Prostate gland (tissue), 2 donors: ENCODE measurements around the gene C12orf56. TPM values are rescaled to one million over a fixed set of nuclear protein-coding genes. Genes with fewer than 3 reads are reported as not detected.

Experiments used
- DNase-seq: peaks from one replicate; pipeline ENCODE4 v3.0.0-alpha.2; 2019; ENCODE audit warnings: low spot score
- H3K27ac ChIP-seq, 2 donors: fragments of 200-600 bp; sonication (generic); 2 replicates each; pipeline ENCODE4 v1.5.1; 2017 to 2019
- H3K27me3 ChIP-seq: fragments of 200-600 bp; sonication (generic); replicated peaks from 2 replicates; pipeline ENCODE4 v1.5.1; 2019; ENCODE audit not compliant: insufficient read depth
- H3K36me3 ChIP-seq, 2 donors: fragments of 200-600 bp; sonication (generic); 1 replicate in 1 of 2; 2 replicates in 1 of 2; pipeline versions ENCODE4 v1.5.1 to v1.8.1; 2017 to 2019
- H3K4me1 ChIP-seq: fragments of 200-600 bp; sonication (generic); replicated peaks from 2 replicates; pipeline ENCODE4 v1.5.1; 2019
- H3K4me3 ChIP-seq, 2 donors: fragments of 200-600 bp; sonication (generic); 2 replicates each; pipeline ENCODE4 v1.5.1; 2017 to 2019
- H3K9me3 ChIP-seq: fragments of 200-600 bp; sonication (generic); 2 replicates; pipeline ENCODE4 v1.5.1; 2017
- POLR2A ChIP-seq: fragments of 450-650 bp; IDR thresholded peaks from one replicate; pipeline ENCODE4 v1.6.1; 2016; ENCODE audit warnings: antibody characterized with exemption, mild to moderate bottlenecking
- POLR2AphosphoS5 ChIP-seq: sonication (generic); formaldehyde crosslinking; IDR thresholded peaks from one replicate; pipeline ENCODE4 v1.6.1; 2017; ENCODE audit warnings: antibody characterized with exemption
- WGBS: methylation state at CpG from one replicate; pipeline ENCODE4 v1.1.5; 2018; 5-methylcytosine and 5-hydroxymethylcytosine counted together
- intact Hi-C: fragments of 100-400 bp; cut with DNase I; formaldehyde crosslinking; loops from one replicate; pipeline ENCODE4 v1.14.2; 2022
- total RNA-seq, 2 donors: library from RNA; depleted of rRNA; stranded (reverse); fragments of >200 nt; gene quantifications; one replicate each; pipeline ENCODE4 v1.1.0, GENCODE V29; 2016
- TF ChIP-seq, protein P1 (sequence below), 4 experiments: fragments of 200-600 bp in 2 of 4; fragments of 450-650 bp in 2 of 4; sonication (generic) in 2 of 4; IDR thresholded peaks; 1 replicate in 3 of 4; 2 replicates in 1 of 4; pipeline ENCODE4 v1.5.1; 2016 to 2019; ENCODE audit warnings: antibody characterized with exemption in 4 of 4, mild to moderate bottlenecking in 2 of 4, moderate library complexity in 2 of 4

The C12orf56 gene
- total RNA-seq, 2 donors from 2014 or later = 0.91 to 2.1 TPM

DNA sequence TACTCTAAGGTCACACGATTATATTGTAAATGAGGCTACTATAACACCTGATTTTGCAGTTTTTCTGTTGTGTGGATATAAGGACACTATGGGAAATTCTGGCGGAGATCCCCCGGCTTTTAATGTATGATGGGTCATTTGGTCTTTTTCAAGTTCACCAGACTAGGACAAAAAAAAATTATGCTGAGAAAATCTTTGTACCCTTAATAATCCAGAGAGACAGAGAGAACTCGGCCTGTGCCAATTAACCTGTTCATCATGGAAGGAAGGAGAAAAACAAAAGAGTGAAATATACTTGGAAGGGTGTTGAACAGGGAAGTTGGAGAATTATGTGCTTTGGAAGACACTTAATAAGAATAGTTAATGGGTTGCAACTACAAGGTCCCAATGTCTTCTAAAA, 106.3 kb downstream of the C12orf56 start:
- 89% methylated on average over 4 of the region's 4 CpGs for WGBS
- no peak for DNase-seq
- Histone ChIP-seq H3K27ac (no peak overlapping the region), H3K9me3 (no peaks in the 10 kb centered on the region), H3K4me1 (no peaks in the 10 kb centered on the region), H3K27me3 (no peaks in the 10 kb centered on the region), H3K4me3 (no peak overlapping the region), H3K36me3 (no peaks in the 10 kb centered on the region)
- no peak for TF ChIP-seq POLR2AphosphoS5
- TF ChIP-seq, protein P1, sequence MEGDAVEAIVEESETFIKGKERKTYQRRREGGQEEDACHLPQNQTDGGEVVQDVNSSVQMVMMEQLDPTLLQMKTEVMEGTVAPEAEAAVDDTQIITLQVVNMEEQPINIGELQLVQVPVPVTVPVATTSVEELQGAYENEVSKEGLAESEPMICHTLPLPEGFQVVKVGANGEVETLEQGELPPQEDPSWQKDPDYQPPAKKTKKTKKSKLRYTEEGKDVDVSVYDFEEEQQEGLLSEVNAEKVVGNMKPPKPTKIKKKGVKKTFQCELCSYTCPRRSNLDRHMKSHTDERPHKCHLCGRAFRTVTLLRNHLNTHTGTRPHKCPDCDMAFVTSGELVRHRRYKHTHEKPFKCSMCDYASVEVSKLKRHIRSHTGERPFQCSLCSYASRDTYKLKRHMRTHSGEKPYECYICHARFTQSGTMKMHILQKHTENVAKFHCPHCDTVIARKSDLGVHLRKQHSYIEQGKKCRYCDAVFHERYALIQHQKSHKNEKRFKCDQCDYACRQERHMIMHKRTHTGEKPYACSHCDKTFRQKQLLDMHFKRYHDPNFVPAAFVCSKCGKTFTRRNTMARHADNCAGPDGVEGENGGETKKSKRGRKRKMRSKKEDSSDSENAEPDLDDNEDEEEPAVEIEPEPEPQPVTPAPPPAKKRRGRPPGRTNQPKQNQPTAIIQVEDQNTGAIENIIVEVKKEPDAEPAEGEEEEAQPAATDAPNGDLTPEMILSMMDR (IDR thresholded peaks at IDR 0.05) = no peak
- intact Hi-C loops = no loop called here

DNA sequence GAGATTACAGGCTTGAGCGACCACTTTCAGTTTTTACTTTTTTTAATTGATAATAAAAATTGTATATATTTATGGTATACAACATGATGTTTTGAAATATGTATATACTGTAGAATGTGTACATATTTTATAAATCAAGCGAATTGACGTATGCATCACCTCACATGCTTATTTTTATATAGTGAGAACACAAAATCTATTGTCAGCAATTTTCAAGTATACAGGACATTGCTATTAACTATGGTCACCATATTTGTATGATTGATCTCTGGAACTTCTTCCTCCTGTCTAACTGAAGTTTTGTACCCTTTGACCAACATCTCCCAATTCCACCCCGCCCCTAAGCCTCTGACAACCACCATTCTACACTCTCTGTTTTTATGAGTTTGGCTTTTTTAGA, 112.1 kb downstream of the C12orf56 start:
- DNase-seq = no peak
- no peaks in the 10 kb centered on the region for H3K9me3 ChIP-seq
- 95% methylated on average over 4 of the region's 4 CpGs for whole genome bisulfite sequencing
- H3K4me1 ChIP-seq = no peaks in the 10 kb centered on the region
- intact Hi-C loops = no loop called here
- no peak overlapping the region for H3K27ac ChIP-seq
- H3K36me3 ChIP-seq = no peaks in the 10 kb centered on the region
- H3K4me3 ChIP-seq = no peak overlapping the region
- TF ChIP-seq, protein P1 (IDR thresholded peaks at IDR 0.05) = no peak
- TF ChIP-seq POLR2A (no peak), POLR2AphosphoS5 (no peak)
- no peaks in the 10 kb centered on the region for H3K27me3 ChIP-seq

DNA sequence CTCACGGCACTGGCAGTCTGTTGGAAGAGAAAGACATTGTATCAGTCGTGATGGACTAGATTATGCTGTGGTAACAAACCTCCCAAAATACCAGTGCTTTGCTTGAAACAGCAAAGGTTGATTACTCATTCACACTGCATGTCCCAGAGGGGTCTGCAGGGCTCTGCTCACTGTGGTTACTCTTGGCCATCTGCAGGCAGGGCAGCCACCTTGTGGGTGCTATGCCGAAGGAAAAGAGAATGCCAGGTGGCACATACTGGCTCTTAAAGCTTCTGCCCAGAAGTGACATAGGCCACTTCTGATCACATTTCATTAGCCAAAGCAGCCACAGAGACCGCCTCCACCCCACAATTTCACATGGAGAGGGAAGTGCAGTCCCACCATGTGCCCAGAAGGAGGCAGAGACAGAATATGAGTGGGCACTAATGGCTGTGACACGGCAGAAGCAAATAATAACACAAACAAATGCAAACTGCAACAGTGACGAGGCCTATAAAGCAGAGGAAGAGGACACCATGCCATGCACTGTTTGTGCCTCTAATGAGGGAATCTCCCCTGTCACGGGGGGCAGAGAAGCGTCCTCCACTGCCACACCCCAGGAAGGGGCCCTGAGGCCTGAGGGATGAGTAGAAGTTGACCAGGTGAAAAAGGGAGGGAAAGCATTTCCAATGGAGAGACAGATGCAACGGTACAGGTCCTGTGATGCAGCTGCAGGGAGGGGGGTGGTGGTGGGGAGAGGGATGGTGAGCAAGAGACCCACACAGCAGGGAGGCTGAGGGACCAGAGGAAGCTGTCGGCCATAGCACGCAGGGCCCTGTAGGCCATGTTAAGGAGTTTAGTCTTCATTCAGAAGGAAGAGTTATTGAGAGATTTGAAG, 116.8 kb downstream of the C12orf56 start:
- intact Hi-C loops = no loop called here
- no peaks in the 10 kb centered on the region for H3K36me3 ChIP-seq
- H3K27me3 ChIP-seq = no peaks in the 10 kb centered on the region
- no peak for TF ChIP-seq POLR2A
- TF ChIP-seq, protein P1 (IDR thresholded peaks at IDR 0.05) = peak in 1 of 4 experiments; percentile 20
- no peaks in the 10 kb centered on the region for H3K4me1 ChIP-seq
- WGBS = 62% methylated on average over 11 of the region's 11 CpGs
- no peak overlapping the region for H3K4me3 ChIP-seq
- no peaks in the 10 kb centered on the region for H3K9me3 ChIP-seq
- no peak for DNase-seq
- no peak overlapping the region for H3K27ac ChIP-seq

DNA sequence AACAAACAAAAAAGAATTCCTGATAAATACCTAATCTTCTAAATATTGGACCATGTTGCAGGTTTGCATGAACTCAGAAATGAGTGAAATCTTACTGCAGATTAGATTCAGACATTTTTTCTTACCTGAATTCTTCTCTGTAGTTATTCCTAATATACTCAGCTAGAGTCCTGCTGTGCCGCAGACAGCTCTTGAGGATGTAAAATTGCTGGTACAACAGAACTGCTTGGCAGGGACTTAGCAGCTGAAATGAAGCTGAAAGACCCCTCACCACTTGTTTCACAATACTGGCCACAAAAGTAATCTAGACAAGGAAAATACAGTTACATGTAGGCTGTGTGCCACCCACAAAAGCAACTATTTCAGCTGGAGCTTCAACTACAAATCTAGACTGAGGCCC, 120.1 kb downstream of the C12orf56 start:
- Histone ChIP-seq H3K27ac (no peak overlapping the region), H3K4me3 (no peak overlapping the region), H3K36me3 (no peaks in the 10 kb centered on the region), H3K4me1 (no peaks in the 10 kb centered on the region), H3K9me3 (no peaks in the 10 kb centered on the region), H3K27me3 (no peaks in the 10 kb centered on the region)
- intact Hi-C loops = no loop called here
- WGBS = 93% methylated on average over 1 of the region's 1 CpG
- TF ChIP-seq POLR2A (no peak), POLR2AphosphoS5 (no peak)
- TF ChIP-seq, protein P1 (IDR thresholded peaks at IDR 0.05) = no peak
- DNase-seq = no peak

DNA sequence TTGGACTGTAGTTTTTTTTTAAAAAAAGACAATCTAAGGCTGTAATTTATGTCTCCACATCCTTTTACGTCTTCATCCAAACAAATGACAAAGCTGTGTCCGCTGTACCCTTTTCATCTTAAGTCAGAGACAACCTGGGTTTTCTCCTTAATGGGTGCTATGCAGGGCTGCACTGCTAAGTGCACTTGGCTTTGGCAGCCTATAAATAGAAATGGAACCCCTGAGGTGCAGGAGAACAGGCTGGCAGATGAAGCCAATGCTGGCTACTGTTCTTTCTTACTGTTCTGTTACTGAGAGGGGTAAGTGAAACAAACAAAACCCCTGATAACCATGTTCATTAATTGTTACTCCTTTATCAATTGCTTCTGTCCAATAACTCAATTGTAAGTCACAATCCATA, 121.4 kb downstream of the C12orf56 start:
- DNase-seq = no peak
- intact Hi-C loops = no loop called here
- H3K4me1 ChIP-seq = no peaks in the 10 kb centered on the region
- H3K4me3 ChIP-seq = no peak overlapping the region
- TF ChIP-seq, protein P1 (IDR thresholded peaks at IDR 0.05) = no peak
- TF ChIP-seq POLR2AphosphoS5 (no peak), POLR2A (no peak)
- no peaks in the 10 kb centered on the region for H3K36me3 ChIP-seq
- no peak overlapping the region for H3K27ac ChIP-seq
- H3K9me3 ChIP-seq = no peaks in the 10 kb centered on the region
- WGBS = 47% methylated on average over 2 of the region's 2 CpGs
- no peaks in the 10 kb centered on the region for H3K27me3 ChIP-seq
